H9 (cell line): ENCODE results near the gene HTRA3. TPM values are rescaled to one million over a fixed set of nuclear protein-coding genes. Genes with fewer than 3 reads are reported as not detected.

Experiments
- DNase-seq: peaks from one replicate; pipeline ENCODE4 v3.0.0-alpha.2; 2017
- H2AFZ ChIP-seq: one replicate; pipeline ENCODE4 v1.6.1; 2013; ENCODE audit warnings: mild to moderate bottlenecking, low read length, control low read depth, moderate library complexity
- H2AK5ac ChIP-seq: 2 replicates; pipeline ENCODE4 v1.6.1; 2013; ENCODE audit warnings: low read length, control low read depth, mixed read lengths; ENCODE audit not compliant: insufficient read length
- H2BK120ac ChIP-seq: one replicate; pipeline ENCODE4 v1.6.1; 2013; ENCODE audit warnings: low read depth, mild to moderate bottlenecking, low read length, control low read depth, inconsistent platforms; ENCODE audit not compliant: poor library complexity, severe bottlenecking
- H2BK12ac ChIP-seq: 2 replicates; pipeline ENCODE4 v1.6.1; 2013; ENCODE audit warnings: low read length, control low read depth, mixed read lengths, low read depth; ENCODE audit not compliant: insufficient read length
- H2BK15ac ChIP-seq: 2 replicates; pipeline ENCODE4 v1.6.1; 2013; ENCODE audit warnings: low read depth, low read length, control low read depth
- H2BK20ac ChIP-seq: one replicate; pipeline ENCODE4 v1.6.1; 2013; ENCODE audit warnings: low read depth, mild to moderate bottlenecking, low read length, control low read depth, inconsistent platforms; ENCODE audit not compliant: poor library complexity, severe bottlenecking
- H2BK5ac ChIP-seq: 2 replicates; pipeline ENCODE4 v1.6.1; 2013; ENCODE audit warnings: low read length, control low read depth, mixed read lengths; ENCODE audit not compliant: insufficient read length
- H3K14ac ChIP-seq: 2 replicates; pipeline ENCODE4 v1.6.1; 2013; ENCODE audit warnings: low read length, control low read depth; ENCODE audit not compliant: insufficient read depth
- H3K18ac ChIP-seq: 2 replicates; pipeline ENCODE4 v1.6.1; 2013; ENCODE audit warnings: low read depth, mild to moderate bottlenecking, mixed read lengths, low read length, control low read depth; ENCODE audit not compliant: insufficient read length
- H3K23ac ChIP-seq: 2 replicates; pipeline ENCODE4 v1.6.1; 2013; ENCODE audit warnings: low read length, control low read depth, mixed read lengths, low read depth; ENCODE audit not compliant: insufficient read length
- H3K23me2 ChIP-seq: 2 replicates; pipeline ENCODE4 v1.6.1; 2013; ENCODE audit warnings: low read depth, mild to moderate bottlenecking, mixed read lengths, low read length, control low read depth; ENCODE audit not compliant: insufficient read length, poor library complexity, severe bottlenecking
- H3K27ac ChIP-seq: 2 replicates; pipeline ENCODE4 v1.5.1; 2013; ENCODE audit warnings: low read length, control low read depth, mixed read lengths, low read depth; ENCODE audit not compliant: insufficient read length
- H3K27me3 ChIP-seq: 2 replicates; pipeline ENCODE4 v1.6.1; 2013; ENCODE audit warnings: low read length, control low read depth, inconsistent platforms; ENCODE audit not compliant: insufficient read depth
- H3K4ac ChIP-seq: 2 replicates; pipeline ENCODE4 v1.6.1; 2013; ENCODE audit warnings: low read depth, mild to moderate bottlenecking, control low read depth, inconsistent platforms, low read length, moderate library complexity
- H3K4me1 ChIP-seq: 2 replicates; pipeline ENCODE4 v1.6.1; 2013; ENCODE audit warnings: low read length, control low read depth, inconsistent platforms; ENCODE audit not compliant: insufficient read depth
- H3K4me2 ChIP-seq: 2 replicates; pipeline ENCODE4 v1.6.1; 2013; ENCODE audit warnings: low read length, control low read depth, mixed read lengths; ENCODE audit not compliant: insufficient read length, insufficient read depth
- H3K56ac ChIP-seq: 2 replicates; pipeline ENCODE4 v1.6.1; 2013; ENCODE audit warnings: low read depth, mild to moderate bottlenecking, mixed read lengths, low read length, control low read depth; ENCODE audit not compliant: insufficient read length
- H3K79me1 ChIP-seq: 2 replicates; pipeline ENCODE4 v1.6.1; 2013; ENCODE audit warnings: low read depth, mild to moderate bottlenecking, moderate library complexity, low read length, control low read depth, inconsistent platforms; ENCODE audit not compliant: insufficient read depth, poor library complexity, severe bottlenecking
- H3K79me2 ChIP-seq: 2 replicates; pipeline ENCODE4 v1.6.1; 2013; ENCODE audit warnings: low read length, control low read depth, inconsistent platforms; ENCODE audit not compliant: insufficient read depth
- H3K9ac ChIP-seq: 2 replicates; pipeline ENCODE4 v1.6.1; 2013; ENCODE audit warnings: low read length, control low read depth, mixed read lengths; ENCODE audit not compliant: insufficient read length; ENCODE audit errors: extremely low read depth
- H3K9me3 ChIP-seq: one replicate; pipeline ENCODE4 v1.6.1; 2013; ENCODE audit warnings: low read depth, low read length, inconsistent platforms; ENCODE audit not compliant: control insufficient read depth
- H3T11ph ChIP-seq: one replicate; pipeline ENCODE4 v1.6.1; 2013; ENCODE audit warnings: mild to moderate bottlenecking, low read length, control low read depth, inconsistent platforms
- H4K20me1 ChIP-seq: one replicate; pipeline ENCODE4 v1.6.1; 2013; ENCODE audit not compliant: control insufficient read depth, insufficient read length, insufficient read depth
- H4K5ac ChIP-seq: 2 replicates; pipeline ENCODE4 v1.6.1; 2013; ENCODE audit warnings: low read depth, mild to moderate bottlenecking, mixed read lengths, low read length, control low read depth; ENCODE audit not compliant: insufficient read length
- H4K8ac ChIP-seq: replicated peaks from 2 replicates; pipeline ENCODE4 v1.6.1; 2013; ENCODE audit warnings: low read length, control low read depth, mixed read lengths, low read depth; ENCODE audit not compliant: insufficient read length
- H4K91ac ChIP-seq: 2 replicates; pipeline ENCODE4 v1.6.1; 2013; ENCODE audit warnings: low read depth, mild to moderate bottlenecking, moderate library complexity, mixed read lengths, low read length, control low read depth; ENCODE audit not compliant: insufficient read length
- H3K27ac Mint-ChIP-seq, 3 experiments: 2 replicates in 2 of 3; 3 replicates in 1 of 3; pipeline ENCODE4 v1.8.0; 2020 to 2021; ENCODE audit warnings: mixed read lengths in 3 of 3, mild to moderate bottlenecking in 1 of 3, moderate library complexity in 1 of 3
- H3K27me3 Mint-ChIP-seq: 2 replicates; pipeline ENCODE4 v1.8.0; 2021; ENCODE audit warnings: low read depth, mild to moderate bottlenecking, moderate library complexity, mixed read lengths
- H3K36me3 Mint-ChIP-seq, 3 experiments: 2 replicates in 2 of 3; 3 replicates in 1 of 3; pipeline ENCODE4 v1.8.0; 2020 to 2021; ENCODE audit warnings: low read depth in 3 of 3, mixed read lengths in 3 of 3; ENCODE audit not compliant: insufficient read depth in 1 of 3
- H3K4me1 Mint-ChIP-seq, 2 experiments: 2 replicates each; pipeline ENCODE4 v1.8.0; 2020; ENCODE audit warnings: mixed read lengths in 2 of 2
- H3K4me3 Mint-ChIP-seq, 2 experiments: 2 replicates in 1 of 2; 3 replicates in 1 of 2; pipeline ENCODE4 v1.8.0; 2020 to 2021; ENCODE audit warnings: mild to moderate bottlenecking in 2 of 2, mixed read lengths in 2 of 2, moderate library complexity in 1 of 2
- H3K9me3 Mint-ChIP-seq, 2 experiments: 2 replicates in 1 of 2; 3 replicates in 1 of 2; pipeline ENCODE4 v1.8.0; 2020; ENCODE audit warnings: mild to moderate bottlenecking in 2 of 2, mixed read lengths in 2 of 2, moderate library complexity in 1 of 2
- CTCF ChIP-seq: fragments of 200-600 bp; sonication (generic); conservative IDR thresholded peaks from 3 replicates; pipeline ENCODE4 v1.8.0; 2021; ENCODE audit warnings: antibody characterized with exemption, mild to moderate bottlenecking
- WGBS: extraction: QIAGEN DNeasy Blood & Tissue Kit; methylation state at CpG from one replicate; pipeline ENCODE4 v1.1.7; 2013; ENCODE audit warnings: missing lambda C conversion rate, low lambda C conversion rate, mixed read lengths; ENCODE audit not compliant: insufficient read length; ENCODE audit errors: extremely low coverage; 5-methylcytosine and 5-hydroxymethylcytosine counted together
- total RNA-seq: library from RNA; stranded (reverse); gene quantifications from 2 replicates; pipeline ENCODE4 v1.2.1, GENCODE V29; 2021

Gene HTRA3
- total RNA-seq, 1 experiment from 2014 or later = 3.0 TPM

DNA sequence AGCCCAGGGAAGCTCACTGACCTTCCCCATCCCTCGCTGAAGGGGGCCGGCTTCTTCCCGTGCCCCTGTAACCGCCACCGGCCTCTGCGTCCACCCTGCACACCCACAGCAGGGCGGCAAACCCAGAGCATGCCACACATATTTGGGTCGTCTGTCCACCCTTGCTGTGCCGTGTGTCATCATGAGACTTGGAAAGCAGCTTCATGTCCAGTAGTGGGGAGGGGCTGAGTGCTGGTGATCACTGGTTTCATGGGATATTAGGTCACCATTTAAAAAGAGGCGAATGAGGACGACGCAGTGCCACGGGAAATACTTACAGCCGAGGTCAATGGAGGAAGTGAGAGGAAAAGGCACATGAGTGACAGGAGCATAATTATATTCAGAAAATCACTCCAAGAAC lies 74.8 kb downstream of the HTRA3 start:
- no peak overlapping the region for H4K91ac ChIP-seq
- no peak overlapping the region for H4K8ac ChIP-seq
- H3K23me2 ChIP-seq = no peaks in the 10 kb centered on the region
- H3T11ph ChIP-seq = no peak overlapping the region
- Mint-ChIP-seq H3K9me3 (no peaks in the 10 kb centered on the region), H3K27ac (no peak overlapping the region), H3K4me3 (no peak overlapping the region), H3K27me3 (peaks cover 30% of the 10 kb centered on the region), H3K36me3 (no peaks in the 10 kb centered on the region; a peak in 1 of 7 replicates), H3K4me1 (peaks cover 4 to 7% of the 10 kb centered on the region in 2 experiments)
- H3K27ac ChIP-seq = no peak overlapping the region
- no peaks in the 10 kb centered on the region for H3K79me1 ChIP-seq
- no peak overlapping the region for H3K23ac ChIP-seq
- no peak overlapping the region for H2BK12ac ChIP-seq
- no peak overlapping the region for H2BK120ac ChIP-seq
- no peak overlapping the region for H2AK5ac ChIP-seq
- no peak for DNase-seq
- no CpG with 5 or more reads among the region's 14 CpGs for WGBS
- no peak overlapping the region for H4K5ac ChIP-seq
- no peak overlapping the region for H3K4ac ChIP-seq
- no peak overlapping the region for H3K14ac ChIP-seq
- TF ChIP-seq CTCF = no peak
- H3K4me2 ChIP-seq = no peak overlapping the region
- no peak overlapping the region for H3K9ac ChIP-seq
- H2BK15ac ChIP-seq = no peak overlapping the region
- no peak overlapping the region for H2BK5ac ChIP-seq
- H3K18ac ChIP-seq = no peak overlapping the region
- no peak overlapping the region for H2AFZ ChIP-seq
- no peak overlapping the region for H2BK20ac ChIP-seq
- H3K79me2 ChIP-seq = no peaks in the 10 kb centered on the region
- no peaks in the 10 kb centered on the region for H4K20me1 ChIP-seq
- no peaks in the 10 kb centered on the region for H3K4me1 ChIP-seq
- no peaks in the 10 kb centered on the region for H3K9me3 ChIP-seq
- H3K56ac ChIP-seq = no peak overlapping the region
- no peaks in the 10 kb centered on the region for H3K27me3 ChIP-seq
